GM12878 (cell line): ENCODE data around the gene CFAP61.

ENCODE experiments used
- CHD1 ChIP-seq: IDR thresholded peaks from 2 replicates; pipeline ENCODE4 v1.6.1; 2012; ENCODE audit warnings: low read depth, low read length, improper control_type of control experiment
- EP300 ChIP-seq, 2 experiments: fragments of 150-350 bp in 1 of 2; IDR thresholded peaks; 2 replicates each; pipeline ENCODE4 v1.6.1; 2011 to 2012; ENCODE audit warnings: low read depth in 2 of 2, low read length in 2 of 2, borderline replicate concordance in 1 of 2, improper control_type of control experiment in 1 of 2, inconsistent platforms in 1 of 2; ENCODE audit not compliant: control insufficient read depth in 1 of 2
- HCFC1 ChIP-seq: fragments of 150-350 bp; IDR thresholded peaks from 2 replicates; pipeline ENCODE4 v1.6.1; 2014; ENCODE audit warnings: low read length
- MYC ChIP-seq: IDR thresholded peaks from 2 replicates; pipeline ENCODE4 v1.6.1; 2011; ENCODE audit warnings: mild to moderate bottlenecking, low read length, moderate library complexity, inconsistent platforms; ENCODE audit not compliant: insufficient read depth, insufficient replicate concordance, insufficient read length, severe bottlenecking
- RFX5 ChIP-seq: IDR thresholded peaks from 2 replicates; pipeline ENCODE4 v1.6.1; 2011; ENCODE audit warnings: low read depth, low read length, improper control_type of control experiment
- USF1 ChIP-seq: IDR thresholded peaks from 2 replicates; pipeline ENCODE4 v1.6.1; 2011; ENCODE audit warnings: borderline replicate concordance, low read depth, mild to moderate bottlenecking, moderate library complexity, mixed read lengths, low read length; ENCODE audit not compliant: insufficient read depth; ENCODE audit errors: extremely low read length
- USF2 ChIP-seq: IDR thresholded peaks from 2 replicates; pipeline ENCODE4 v1.6.1; 2011; ENCODE audit warnings: low read depth, low read length, improper control_type of control experiment, borderline replicate concordance
- ZNF274 ChIP-seq: IDR thresholded peaks from one replicate; pipeline ENCODE4 v1.8.0; 2011; ENCODE audit not compliant: insufficient read length, insufficient read depth
- ZZZ3 ChIP-seq: IDR thresholded peaks from 2 replicates; pipeline ENCODE4 v1.6.1; 2011; ENCODE audit warnings: low read depth; ENCODE audit not compliant: control insufficient read depth, insufficient read length
- TF ChIP-seq, protein P1 (sequence below), 3 experiments: IDR thresholded peaks in 2 of 3; conservative IDR thresholded peaks in 1 of 3; 2 replicates each; pipeline ENCODE4 v1.5.1; 2011; ENCODE audit warnings: low read depth in 3 of 3, low read length in 3 of 3, mild to moderate bottlenecking in 3 of 3, control low read depth in 2 of 3, moderate library complexity in 2 of 3, inconsistent platforms in 1 of 3, mixed read lengths in 1 of 3; ENCODE audit not compliant: control insufficient read depth in 2 of 3, insufficient read depth in 1 of 3; ENCODE audit errors: extremely low read depth in 1 of 3

- TF ChIP-seq MYC (no peak), CHD1 (no peak), RFX5 (no peak), HCFC1 (no peak), ZNF274 (no peak), ZZZ3 (no peak), EP300 (IDR thresholded peaks at IDR 0.05; ENCODE audit: borderline replicate concordance in 1 of 2, control insufficient read depth in 1 of 2, low read depth in 2 of 2, low read length in 2 of 2) (no peak), USF1 (no peak), USF2 (no peak)
- TF ChIP-seq, protein P1, sequence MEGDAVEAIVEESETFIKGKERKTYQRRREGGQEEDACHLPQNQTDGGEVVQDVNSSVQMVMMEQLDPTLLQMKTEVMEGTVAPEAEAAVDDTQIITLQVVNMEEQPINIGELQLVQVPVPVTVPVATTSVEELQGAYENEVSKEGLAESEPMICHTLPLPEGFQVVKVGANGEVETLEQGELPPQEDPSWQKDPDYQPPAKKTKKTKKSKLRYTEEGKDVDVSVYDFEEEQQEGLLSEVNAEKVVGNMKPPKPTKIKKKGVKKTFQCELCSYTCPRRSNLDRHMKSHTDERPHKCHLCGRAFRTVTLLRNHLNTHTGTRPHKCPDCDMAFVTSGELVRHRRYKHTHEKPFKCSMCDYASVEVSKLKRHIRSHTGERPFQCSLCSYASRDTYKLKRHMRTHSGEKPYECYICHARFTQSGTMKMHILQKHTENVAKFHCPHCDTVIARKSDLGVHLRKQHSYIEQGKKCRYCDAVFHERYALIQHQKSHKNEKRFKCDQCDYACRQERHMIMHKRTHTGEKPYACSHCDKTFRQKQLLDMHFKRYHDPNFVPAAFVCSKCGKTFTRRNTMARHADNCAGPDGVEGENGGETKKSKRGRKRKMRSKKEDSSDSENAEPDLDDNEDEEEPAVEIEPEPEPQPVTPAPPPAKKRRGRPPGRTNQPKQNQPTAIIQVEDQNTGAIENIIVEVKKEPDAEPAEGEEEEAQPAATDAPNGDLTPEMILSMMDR (IDR thresholded peaks at IDR 0.05 in 2 of 3, conservative IDR thresholded peaks at IDR 0.05 in 1 of 3; ENCODE audit: control insufficient read depth in 2 of 3, extremely low read depth in 1 of 3, insufficient read depth in 1 of 3, low read depth in 3 of 3, low read length in 3 of 3) = no peak
These were observed 247.6 kb downstream of the CFAP61 start for GRCh38 chr20:20299904-20300303.
